K562 (cell line): ENCODE data around the gene SERGEF. TPM values are rescaled to one million over a fixed set of nuclear protein-coding genes. Genes with fewer than 3 reads are reported as not detected.

ENCODE experiments used
- ATAC-seq: fragments of 200-7000 bp; cut with Tn5 transposase; 3 replicates; pipeline ENCODE4 v1.9.1; 2020; ENCODE audit warnings: moderate library complexity
- BruUV-seq: library from RNA; stranded (reverse); fragments of 400-500 nt; replicated peaks from 2 replicates; lab custom pipeline; 2021; lab: Mats Ljungman, UMichigan
- CTCF ChIA-PET: fragments of 300-600 bp; formaldehyde crosslinking; extraction: SDS; loops from one replicate; lab custom pipeline; 2021; ENCODE audit warnings: low intra/inter-chr PET ratio; lab: Yijun Ruan, JAX
- POLR2A ChIA-PET: fragments of 300-600, 350-650 bp; sonication (Branson Sonifier 250); formaldehyde crosslinking; extraction: SDS; loops from one replicate; lab custom pipeline; 2021; ENCODE audit warnings: antibody characterized with exemption, inconsistent platforms; lab: Yijun Ruan, JAX
- DNase-seq, 4 experiments: peaks; one replicate each; pipeline versions ENCODE4 v3.0.0 to v3.0.0-alpha.2; 2011 to 2018; ENCODE audit warnings: low spot score in 3 of 4, mixed read lengths in 3 of 4; ENCODE audit errors: extremely low read depth in 1 of 4
- FAIRE-seq: peaks from 2 replicates; lab custom pipeline; 2011; peaks lifted over from hg19 to GRCh38; lab: Jason Lieb, UNC
- H2AFZ ChIP-seq: 2 replicates; pipeline ENCODE4 v1.6.0; 2011; ENCODE audit warnings: low read depth, low read length, control low read depth, inconsistent platforms
- H3K27ac ChIP-seq: fragments of 200-600 bp; 3 replicates; pipeline ENCODE4 v1.8.0; 2011; ENCODE audit warnings: low read depth, mild to moderate bottlenecking, control low read depth, inconsistent platforms, low read length, moderate library complexity, mixed read lengths; ENCODE audit errors: extremely low read depth
- H3K27me3 ChIP-seq, 2 experiments: fragments of 300-600 bp in 1 of 2; 2 replicates in 1 of 2; 3 replicates in 1 of 2; pipeline versions ENCODE4 v1.6.0 to v1.8.0; 2011; ENCODE audit warnings: inconsistent platforms in 2 of 2, low read length in 2 of 2, mild to moderate bottlenecking in 1 of 2, mixed read lengths in 1 of 2, moderate library complexity in 1 of 2; ENCODE audit not compliant: control insufficient read depth in 2 of 2, insufficient read depth in 2 of 2
- H3K36me3 ChIP-seq: fragments of 300-600 bp; 3 replicates; pipeline ENCODE4 v1.8.0; 2011; ENCODE audit warnings: mild to moderate bottlenecking, low read length, inconsistent platforms; ENCODE audit not compliant: control insufficient read depth, insufficient read depth
- H3K4me1 ChIP-seq, 2 experiments: fragments of 200-600 bp in 1 of 2; replicated peaks in 1 of 2; 2 replicates in 1 of 2; 3 replicates in 1 of 2; pipeline versions ENCODE4 v1.5.1 to v1.8.0; 2011; ENCODE audit warnings: inconsistent platforms in 2 of 2, low read length in 2 of 2, mild to moderate bottlenecking in 1 of 2, mixed read lengths in 1 of 2, moderate library complexity in 1 of 2; ENCODE audit not compliant: control insufficient read depth in 2 of 2, insufficient read depth in 2 of 2
- H3K4me2 ChIP-seq: 2 replicates; pipeline ENCODE4 v1.6.1; 2011; ENCODE audit warnings: low read length, control low read depth, inconsistent platforms, mixed read lengths; ENCODE audit not compliant: insufficient read depth
- H3K4me3 ChIP-seq: fragments of 200-600 bp; sonication (generic), shearing (Covaris generic); 2 replicates; pipeline ENCODE4 v1.5.1; 2016; ENCODE audit warnings: control low read depth, inconsistent platforms
- H3K79me2 ChIP-seq: fragments of 200-600 bp; 3 replicates; pipeline ENCODE4 v1.8.0; 2011; ENCODE audit warnings: low read length, inconsistent platforms; ENCODE audit not compliant: control insufficient read depth, insufficient read depth
- H3K9ac ChIP-seq, 2 experiments: 2 replicates each; pipeline versions ENCODE4 v1.6.0 to v1.6.1; 2011; ENCODE audit warnings: low read depth in 2 of 2, low read length in 2 of 2, control low read depth in 1 of 2, inconsistent platforms in 1 of 2, mild to moderate bottlenecking in 1 of 2, mixed read lengths in 1 of 2; ENCODE audit not compliant: insufficient read depth in 1 of 2
- H3K9me1 ChIP-seq: one replicate; pipeline ENCODE4 v1.6.0; 2011; ENCODE audit warnings: inconsistent platforms, mild to moderate bottlenecking, low read length, moderate library complexity; ENCODE audit not compliant: control insufficient read depth, insufficient read depth
- H3K9me3 ChIP-seq: replicated peaks from 2 replicates; pipeline ENCODE4 v1.5.1; 2011; ENCODE audit warnings: low read depth, low read length, inconsistent platforms; ENCODE audit not compliant: control insufficient read depth, insufficient read depth
- H4K20me1 ChIP-seq: replicated peaks from 2 replicates; pipeline ENCODE4 v1.6.1; 2011; ENCODE audit warnings: low read length, inconsistent platforms, mixed read lengths; ENCODE audit not compliant: control insufficient read depth, insufficient read depth
- BRCA1 ChIP-seq, 2 experiments: fragments of 450-650 bp in 1 of 2; sonication (generic) in 1 of 2; formaldehyde crosslinking in 1 of 2; IDR thresholded peaks; 2 replicates each; pipeline versions ENCODE4 v1.5.0 to v1.6.1; 2017 to 2020; ENCODE audit warnings: mild to moderate bottlenecking in 1 of 2, missing genetic modification reagents in 1 of 2
- FOXJ2 ChIP-seq: fragments of 200-800 bp; sonication (Bioruptor generic); IDR thresholded peaks from 2 replicates; pipeline ENCODE4 v1.6.1; 2016; ENCODE audit warnings: missing genetic modification characterization, missing compliant biosample characterization
- HDAC1 ChIP-seq, 2 experiments: fragments of 450-650 bp; IDR thresholded peaks; 2 replicates each; pipeline ENCODE4 v1.6.1; 2016 to 2017; ENCODE audit warnings: inconsistent platforms in 1 of 2, mild to moderate bottlenecking in 1 of 2, moderate library complexity in 1 of 2
- KLF6 ChIP-seq: fragments of 250-450 bp; sonication (Bioruptor Pico); IDR thresholded peaks from 2 replicates; pipeline ENCODE4 v1.4.0; 2020; ENCODE audit warnings: mild to moderate bottlenecking, moderate library complexity, borderline replicate concordance
- MEIS2 ChIP-seq: fragments of 450-650 bp; IDR thresholded peaks from 2 replicates; pipeline ENCODE4 v1.6.1; 2014; ENCODE audit warnings: mild to moderate bottlenecking; ENCODE audit not compliant: partially characterized antibody
- MYNN ChIP-seq, 2 experiments: sonication (generic); formaldehyde crosslinking in 1 of 2; IDR thresholded peaks; 2 replicates each; pipeline versions ENCODE4 v1.5.0 to v1.6.1; 2016 to 2020; ENCODE audit warnings: antibody characterized with exemption in 1 of 2, missing genetic modification reagents in 1 of 2
- NCOR1 ChIP-seq: fragments of 450-650 bp; IDR thresholded peaks from 2 replicates; pipeline ENCODE4 v1.6.1; 2016; ENCODE audit warnings: mild to moderate bottlenecking, moderate library complexity
- SMARCB1 ChIP-seq: IDR thresholded peaks from 2 replicates; pipeline ENCODE4 v1.6.1; 2011; ENCODE audit warnings: improper control_type of control experiment, low read depth; ENCODE audit not compliant: insufficient read length
- SNIP1 ChIP-seq: fragments of 450-650 bp; IDR thresholded peaks from 2 replicates; pipeline ENCODE4 v1.7.1; 2017; ENCODE audit warnings: low read depth, mild to moderate bottlenecking
- TRIM28 ChIP-seq: fragments of 450-650 bp; IDR thresholded peaks from 2 replicates; pipeline ENCODE4 v1.6.1; 2017
- WGBS: fragments of 100-300 bp; shearing (Covaris generic); methylation state at CpG from one replicate; pipeline ENCODE4 v1.1.6; 2016; ENCODE audit warnings: low coverage, mixed read lengths; ENCODE audit not compliant: insufficient coverage; ENCODE audit errors: missing lambda C conversion rate; 5-methylcytosine and 5-hydroxymethylcytosine counted together
- in situ Hi-C: fragments of 300-500 bp; cut with MboI; formaldehyde crosslinking; loops from 4 replicates; pipeline ENCODE4 v1.15.0; 2018; ENCODE audit warnings: inconsistent platforms, mixed read lengths
- intact Hi-C: fragments of 100-400 bp; cut with micrococcal nuclease; formaldehyde crosslinking; loops from 2 replicates; pipeline ENCODE4 v1.14.2; 2022
- polyA plus RNA-seq, 8 experiments: library from polyadenylated mRNA; depleted of rRNA in 4 of 8; stranded (reverse) in 5 of 8; unstranded in 3 of 8; fragments of >200 nt; fragmentation: Nextera tagmentation in 2 of 8; fragmentation: Illumina TruSeq in 1 of 8; extraction: Ambion mirVana in 2 of 8; extraction: Trizol in 1 of 8; gene quantifications; 2 replicates each; pipeline versions ENCODE4 v1.2.1 to v1.2.3, GENCODE V29; 2011 to 2014; ENCODE audit warnings: inconsistent platforms in 1 of 8, missing spikeins in 1 of 8
- total RNA-seq, 7 experiments: library from RNA; depleted of rRNA in 6 of 7; stranded (reverse); fragments of >200 nt in 6 of 7; fragmentation: Illumina TruSeq in 2 of 7; extraction: Trizol in 2 of 7; gene quantifications; 2 replicates each; pipeline versions ENCODE4 v1.2.1 to v1.2.3, GENCODE V29; 2011 to 2021; ENCODE audit warnings: low replicate concordance in 1 of 7
- TF ChIP-seq, protein P1 (sequence below): fragments of 250-450 bp; sonication (Bioruptor Pico); IDR thresholded peaks from 2 replicates; pipeline ENCODE4 v1.5.0; 2020; ENCODE audit warnings: mild to moderate bottlenecking
- TF ChIP-seq, protein P2 (sequence below): fragments of 250-450 bp; sonication (Bioruptor Pico); IDR thresholded peaks from 2 replicates; pipeline ENCODE4 v1.5.1; 2021; ENCODE audit warnings: mild to moderate bottlenecking

SERGEF gene
- total and polyA plus RNA-seq, 9 of the 15 experiments (the other 6 are each of a cell fraction or from before 2014, with no cell fraction given) = 10.2 to 28.0 (median 19.9) TPM

DNA sequence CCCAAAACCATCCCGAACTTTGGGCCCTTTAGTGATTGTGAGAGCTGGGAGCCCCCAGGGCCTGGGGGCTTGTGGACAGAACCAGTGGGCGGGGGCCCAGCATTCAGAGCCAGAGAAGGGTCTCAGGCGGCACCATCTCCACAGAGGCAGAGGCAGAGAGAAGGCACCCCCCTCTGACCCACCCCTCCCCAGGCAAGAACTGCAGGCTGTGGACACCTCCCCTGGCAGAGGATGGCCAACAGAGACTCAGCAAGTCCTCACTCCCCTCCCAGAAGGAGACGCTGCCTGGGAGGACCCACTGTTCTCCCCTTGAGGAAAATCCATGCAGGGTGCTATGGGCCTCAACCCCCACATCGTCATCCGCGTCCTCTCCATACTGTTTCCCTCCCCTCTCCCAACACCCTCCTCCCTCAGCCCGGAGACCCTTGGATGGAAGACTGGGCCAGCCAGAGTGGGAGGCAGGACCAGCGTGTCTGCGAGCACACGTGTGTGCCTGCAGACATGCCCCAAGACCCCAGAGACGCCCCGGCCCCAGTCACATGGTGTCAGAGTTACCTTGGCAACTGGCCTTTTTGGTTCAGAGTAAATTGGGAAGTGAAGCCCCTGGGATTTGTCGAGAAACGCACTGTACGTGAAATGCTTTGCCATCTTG is 235.6 kb downstream of the SERGEF start:
- Histone ChIP-seq H3K9me1 (no peaks in the 10 kb centered on the region), H3K36me3 (no peaks in the 10 kb centered on the region), H3K4me2 (no peak overlapping the region), H3K9me3 (no peaks in the 10 kb centered on the region), H3K4me3 (no peak overlapping the region), H3K4me1 (0 out of 5 replicates have a peak, but pooled peaks cover 0 to 3% of the 10 kb centered on the region in 2 experiments), H3K27ac (no peak overlapping the region), H3K27me3 (peaks cover 35 to 77% of the 10 kb centered on the region in 2 experiments; a peak in 4 of 5 replicates), H2AFZ (no peak overlapping the region), H3K9ac (no peak overlapping the region), H3K79me2 (no peaks in the 10 kb centered on the region), H4K20me1 (peaks cover 10% of the 10 kb centered on the region; the same call in 1 of the 2 replicates)
- 2% methylated on average over 12 of the region's 16 CpGs for WGBS
- CTCF ChIA-PET = no interaction called here
- no peak for DNase-seq
- POLR2A ChIA-PET = no interaction called here
- FAIRE-seq = no peak
- intact Hi-C loops = no loop called here
- ATAC-seq = no peak
- in situ Hi-C loops = no loop called here
- no TSS peak for BruUV-seq
- TF ChIP-seq NCOR1 (no peak), MYNN (IDR thresholded peaks at IDR 0.05) (no peak), MYNN (CRISPR knock-in tag; IDR thresholded peaks at IDR 0.05) (no peak), HDAC1 (IDR thresholded peaks at IDR 0.05) (no peak), TRIM28 (no peak), BRCA1 (IDR thresholded peaks at IDR 0.05) (no peak), BRCA1 (CRISPR knock-in tag; IDR thresholded peaks at IDR 0.05) (no peak), FOXJ2 (no peak), KLF6 (CRISPR knock-in tag) (no peak), MEIS2 (no peak), SMARCB1 (no peak), SNIP1 (no peak)
- TF ChIP-seq, protein P1, sequence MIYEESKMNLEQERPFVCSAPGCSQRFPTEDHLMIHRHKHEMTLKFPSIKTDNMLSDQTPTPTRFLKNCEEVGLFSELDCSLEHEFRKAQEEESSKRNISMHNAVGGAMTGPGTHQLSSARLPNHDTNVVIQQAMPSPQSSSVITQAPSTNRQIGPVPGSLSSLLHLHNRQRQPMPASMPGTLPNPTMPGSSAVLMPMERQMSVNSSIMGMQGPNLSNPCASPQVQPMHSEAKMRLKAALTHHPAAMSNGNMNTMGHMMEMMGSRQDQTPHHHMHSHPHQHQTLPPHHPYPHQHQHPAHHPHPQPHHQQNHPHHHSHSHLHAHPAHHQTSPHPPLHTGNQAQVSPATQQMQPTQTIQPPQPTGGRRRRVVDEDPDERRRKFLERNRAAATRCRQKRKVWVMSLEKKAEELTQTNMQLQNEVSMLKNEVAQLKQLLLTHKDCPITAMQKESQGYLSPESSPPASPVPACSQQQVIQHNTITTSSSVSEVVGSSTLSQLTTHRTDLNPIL (CRISPR knock-in tag) = no peak
- TF ChIP-seq, protein P2, sequence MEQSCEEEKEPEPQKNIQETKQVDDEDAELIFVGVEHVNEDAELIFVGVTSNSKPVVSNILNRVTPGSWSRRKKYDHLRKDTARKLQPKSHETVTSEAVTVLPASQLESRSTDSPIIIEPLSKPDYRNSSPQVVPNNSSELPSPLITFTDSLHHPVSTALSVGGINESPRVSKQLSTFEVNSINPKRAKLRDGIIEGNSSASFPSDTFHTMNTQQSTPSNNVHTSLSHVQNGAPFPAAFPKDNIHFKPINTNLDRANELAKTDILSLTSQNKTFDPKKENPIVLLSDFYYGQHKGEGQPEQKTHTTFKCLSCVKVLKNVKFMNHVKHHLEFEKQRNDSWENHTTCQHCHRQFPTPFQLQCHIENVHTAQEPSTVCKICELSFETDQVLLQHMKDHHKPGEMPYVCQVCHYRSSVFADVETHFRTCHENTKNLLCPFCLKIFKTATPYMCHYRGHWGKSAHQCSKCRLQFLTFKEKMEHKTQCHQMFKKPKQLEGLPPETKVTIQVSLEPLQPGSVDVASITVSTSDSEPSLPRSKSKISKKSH (CRISPR knock-in tag) = no peak
